GM21825 (cell line): ENCODE measurements around the gene ANKRD27.
"Not testable (repeated sequence)": the region's sequence is repeated elsewhere in the genome, so short reads cannot be mapped to it uniquely, and the experiment has no call there.

Experiments used
- ATAC-seq: cut with Tn5 transposase; IDR thresholded peaks from one replicate; pipeline ENCODE4 v1.9.1; 2021; ENCODE audit warnings: mild to moderate bottlenecking, moderate library complexity; ENCODE audit not compliant: unreplicated experiment

Gene ANKRD27

DNA sequence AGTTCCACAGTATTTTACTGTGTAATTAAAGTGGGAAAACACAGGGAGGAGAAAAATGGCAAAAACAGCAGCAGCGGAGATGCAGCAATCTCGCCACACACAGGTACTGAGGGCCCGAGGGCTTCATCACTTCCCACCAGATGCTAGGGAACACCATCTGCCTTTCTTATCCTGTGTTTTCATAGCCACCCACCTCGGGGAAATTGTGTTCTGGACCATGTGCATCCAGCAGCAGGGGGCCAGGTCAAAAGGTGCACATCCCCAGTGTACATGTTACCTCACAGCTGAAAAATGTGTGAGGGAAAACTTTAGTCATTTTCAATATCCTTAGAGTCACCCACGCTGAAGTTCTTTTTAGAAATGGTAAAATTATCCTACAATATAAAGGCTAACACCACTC lies 63.8 kb downstream of the ANKRD27 start:
- ATAC-seq: no peak

DNA sequence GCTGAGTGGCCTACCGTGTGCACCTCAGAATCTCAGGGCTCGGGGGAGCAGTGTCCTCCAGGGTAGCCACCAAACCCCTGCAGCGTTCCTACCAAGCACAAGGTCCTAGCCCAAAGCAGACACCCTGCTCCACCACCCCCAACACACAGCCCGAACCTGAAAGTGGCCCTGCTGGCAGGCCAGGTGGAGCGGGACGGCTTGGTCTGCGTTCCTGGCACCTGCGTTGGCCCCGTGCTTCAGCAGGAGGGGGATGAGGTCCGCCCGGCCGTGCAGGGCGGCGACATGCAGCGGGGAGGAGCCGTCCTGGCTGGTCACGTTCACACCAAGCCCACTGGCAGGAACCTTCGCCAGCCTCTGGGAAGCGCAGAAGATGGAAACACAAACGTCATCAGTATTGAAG lies 67.5 kb downstream of the ANKRD27 start:
- ATAC-seq: no peak

DNA sequence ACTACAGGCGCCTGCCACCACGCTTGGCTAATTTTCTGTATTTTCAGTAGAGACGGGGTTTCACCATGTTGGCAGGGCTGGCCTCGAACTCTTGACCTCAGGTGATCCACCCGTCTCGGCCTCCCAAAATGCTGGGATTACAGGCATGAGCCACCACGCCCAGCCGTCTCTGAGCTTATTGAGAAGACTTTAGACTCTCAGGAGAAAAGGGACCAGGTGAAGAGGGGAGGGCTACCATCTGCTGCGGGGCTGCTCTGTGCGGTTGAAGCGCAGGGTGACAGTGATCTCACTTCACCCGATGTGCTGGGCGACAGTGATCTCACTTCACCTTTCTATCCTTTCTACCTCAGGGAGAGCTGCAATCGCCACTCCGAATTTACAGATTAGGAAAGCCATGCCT lies 68.7 kb downstream of the ANKRD27 start:
- no peak for ATAC-seq

DNA sequence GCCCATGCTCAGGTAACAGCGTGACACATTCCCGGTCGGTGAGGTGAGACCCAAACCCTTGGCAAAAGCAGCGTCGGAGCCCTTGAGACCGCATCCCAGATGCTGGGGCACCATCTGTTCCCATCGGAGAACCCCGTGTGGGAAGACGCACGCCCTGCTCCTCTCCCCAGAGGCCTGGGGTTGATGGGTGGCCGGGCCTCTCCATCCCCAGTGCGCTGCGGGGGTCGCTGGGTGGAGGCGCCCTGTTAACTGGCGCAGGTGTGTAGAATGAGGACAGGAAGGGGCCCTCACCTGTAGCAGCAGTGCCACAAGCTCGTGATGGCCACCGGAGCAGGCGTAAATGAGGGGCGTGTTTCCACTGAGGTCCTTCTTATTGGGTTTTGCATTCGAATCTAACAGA lies 69.4 kb downstream of the ANKRD27 start:
- no peak for ATAC-seq

DNA sequence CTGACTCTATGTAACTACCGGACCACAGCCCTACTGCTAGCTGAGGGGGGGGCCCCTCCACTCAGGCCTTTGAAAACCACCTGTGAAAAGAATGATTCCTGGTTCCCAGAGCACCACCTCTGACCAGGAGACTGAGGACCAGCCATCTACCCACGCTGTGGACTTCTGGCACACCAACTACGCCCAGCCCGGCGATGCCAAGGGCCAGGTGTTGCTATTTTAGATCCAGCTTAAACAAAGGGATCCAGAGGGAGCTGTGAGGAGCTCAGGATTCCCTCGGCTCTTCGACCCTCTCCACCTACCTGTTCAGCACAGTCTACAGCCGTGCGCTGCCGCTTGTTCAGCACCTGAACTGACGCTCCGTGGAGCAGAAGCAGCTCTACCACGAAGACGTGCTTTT lies 71.0 kb downstream of the ANKRD27 start:
- no peak for ATAC-seq

DNA sequence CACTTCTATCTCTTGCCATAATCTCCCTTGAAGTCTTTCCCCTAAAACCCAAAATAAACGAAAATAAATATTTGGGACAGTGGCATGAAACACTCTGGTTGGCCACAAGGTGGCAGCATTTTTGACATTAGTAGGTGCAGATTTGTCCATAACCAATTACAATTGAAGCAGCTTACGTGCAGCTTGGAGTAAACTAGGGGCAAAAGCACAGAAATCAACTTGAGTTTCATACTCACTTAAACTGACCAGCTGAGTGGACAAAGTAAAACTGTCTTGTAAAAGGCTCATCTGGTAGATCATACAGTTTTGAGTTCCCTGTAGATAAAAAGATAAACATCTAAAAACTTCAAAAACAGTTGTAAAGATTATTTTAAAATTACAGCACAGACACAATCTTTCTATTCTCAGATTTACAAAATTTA lies 75.2 kb downstream of the ANKRD27 start:
- ATAC-seq: no peak

DNA sequence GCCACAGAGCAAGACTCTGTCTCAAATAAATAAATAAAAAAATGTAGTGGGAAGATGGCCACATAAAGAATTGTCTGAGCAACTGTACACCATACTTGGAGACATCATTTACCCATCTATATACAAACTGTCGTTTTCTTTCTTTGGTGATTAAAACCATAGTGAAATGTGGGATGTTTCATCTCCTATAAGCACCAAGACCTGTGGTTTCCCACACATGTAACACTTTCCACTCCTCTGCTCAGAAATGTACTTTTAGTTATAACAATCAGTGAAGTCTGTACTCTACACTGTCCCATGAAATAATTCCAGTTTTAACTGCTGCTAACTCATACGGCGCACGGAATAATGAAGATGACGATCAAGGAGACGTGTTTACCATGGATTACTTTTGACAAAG lies 75.7 kb downstream of the ANKRD27 start:
- ATAC-seq: no peak

DNA sequence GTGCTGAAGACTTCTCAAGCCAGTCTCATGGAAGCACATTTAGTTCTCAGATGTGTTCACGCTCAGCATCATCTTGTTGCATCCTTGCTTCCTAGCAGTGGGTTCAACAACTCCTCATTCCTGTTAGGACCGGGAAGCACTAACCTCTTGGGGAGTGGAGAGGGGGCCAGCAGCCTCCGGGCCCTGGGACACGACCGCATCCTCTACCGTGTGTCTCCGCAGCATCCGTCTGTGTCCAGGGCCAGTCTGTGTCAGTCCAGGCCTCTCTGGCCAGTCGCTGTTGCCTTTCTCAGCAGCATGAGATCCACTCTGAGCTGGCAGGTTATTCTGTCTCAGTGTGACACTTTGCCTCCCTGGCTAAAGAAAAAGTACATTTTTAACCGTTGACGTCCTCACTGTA lies 77.0 kb downstream of the ANKRD27 start:
- ATAC-seq: no peak

DNA sequence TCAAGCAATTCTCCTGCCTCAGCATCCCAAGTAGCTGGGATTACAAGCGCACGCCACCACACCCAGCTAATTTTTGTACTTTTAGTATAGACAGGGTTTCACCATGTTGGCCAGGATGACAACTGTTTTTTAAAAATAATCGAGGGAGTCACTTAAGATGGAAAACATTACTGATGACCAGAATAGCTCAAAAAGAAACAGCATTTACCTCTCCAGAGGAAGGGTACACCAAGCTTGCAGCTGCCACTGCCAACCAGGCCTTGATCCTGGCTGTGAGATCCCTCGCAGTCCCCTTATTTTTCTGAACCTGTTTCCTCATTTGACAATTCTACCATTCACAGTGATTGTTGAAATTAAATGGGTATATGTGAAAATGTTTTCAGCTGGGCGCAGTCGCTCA lies 79.5 kb downstream of the ANKRD27 start:
- ATAC-seq: no peak

DNA sequence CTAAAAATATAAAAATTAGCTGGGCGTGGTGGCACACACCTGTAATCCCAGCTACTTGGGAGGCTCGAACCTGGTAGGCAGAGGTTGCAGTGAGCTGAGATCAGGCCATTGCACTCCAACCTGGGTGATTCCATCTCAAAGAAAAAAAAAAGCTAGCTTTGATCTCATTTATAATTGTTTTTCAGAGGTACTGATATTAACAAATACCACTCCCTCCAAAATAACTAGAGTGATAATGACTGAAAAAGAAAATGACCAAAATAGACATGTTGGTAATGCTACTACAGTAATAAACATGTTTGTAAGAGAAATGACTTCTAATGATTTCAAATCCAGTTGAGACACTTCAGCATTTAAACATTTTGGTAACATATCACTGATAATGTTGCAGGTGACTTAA lies 81.0 kb downstream of the ANKRD27 start:
- no peak for ATAC-seq

DNA sequence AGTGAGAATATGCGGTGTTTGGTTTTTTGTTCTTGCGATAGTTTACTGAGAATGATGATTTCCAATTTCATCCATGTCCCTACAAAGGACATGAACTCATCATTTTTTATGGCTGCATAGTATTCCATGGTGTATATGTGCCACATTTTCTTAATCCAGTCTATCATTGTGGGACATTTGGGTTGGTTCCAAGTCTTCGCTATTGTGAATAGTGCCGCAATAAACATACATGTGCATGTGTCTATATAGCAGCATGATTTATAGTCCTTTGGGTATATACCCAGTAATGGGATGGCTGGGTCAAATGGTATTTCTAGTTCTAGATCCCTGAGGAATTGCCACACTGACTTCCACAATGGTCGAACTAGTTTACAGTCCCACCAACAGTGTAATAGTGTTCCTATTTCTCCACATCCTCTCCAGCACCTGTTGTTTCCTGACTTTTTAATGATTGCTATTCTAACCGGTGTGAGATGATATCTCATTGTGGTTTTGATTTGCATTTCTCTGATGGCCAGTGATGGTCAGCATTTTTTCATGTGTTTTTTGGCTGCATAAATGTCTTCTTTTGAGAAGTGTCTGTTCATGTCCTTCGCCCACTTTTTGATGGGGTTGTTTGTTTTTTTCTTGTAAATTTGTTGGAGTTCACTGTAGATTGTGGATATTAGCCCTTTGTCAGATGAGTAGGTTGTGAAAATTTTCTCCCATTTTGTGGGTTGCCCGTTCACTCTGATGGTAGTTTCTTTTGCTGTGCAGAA lies 87.1 kb downstream of the ANKRD27 start:
- not testable (repeated sequence) for ATAC-seq

DNA sequence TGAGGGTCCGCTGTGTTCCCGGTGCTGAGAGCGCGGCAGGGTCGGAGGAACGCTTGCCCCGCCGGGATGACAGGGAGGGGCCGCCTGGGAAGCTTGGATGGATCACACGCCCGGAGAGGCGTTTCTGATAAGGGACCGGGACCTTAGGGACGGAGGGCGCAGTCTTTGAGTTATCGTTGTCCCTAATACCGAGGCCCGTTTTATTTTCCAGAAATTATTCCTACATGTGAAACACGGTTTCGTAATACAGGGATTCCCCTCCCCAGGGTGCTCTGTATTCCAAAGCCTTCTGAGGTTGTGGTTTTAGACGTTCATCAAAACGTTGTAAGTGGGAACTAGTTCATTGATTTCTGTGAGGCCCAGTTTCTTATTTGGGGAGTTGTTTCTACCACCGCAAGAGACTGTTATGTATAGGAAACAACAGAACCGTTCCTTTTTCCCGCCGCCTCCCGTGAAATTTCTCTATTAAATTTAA lies 93.2 kb downstream of the ANKRD27 start:
- ATAC-seq: peak; percentile 11

DNA sequence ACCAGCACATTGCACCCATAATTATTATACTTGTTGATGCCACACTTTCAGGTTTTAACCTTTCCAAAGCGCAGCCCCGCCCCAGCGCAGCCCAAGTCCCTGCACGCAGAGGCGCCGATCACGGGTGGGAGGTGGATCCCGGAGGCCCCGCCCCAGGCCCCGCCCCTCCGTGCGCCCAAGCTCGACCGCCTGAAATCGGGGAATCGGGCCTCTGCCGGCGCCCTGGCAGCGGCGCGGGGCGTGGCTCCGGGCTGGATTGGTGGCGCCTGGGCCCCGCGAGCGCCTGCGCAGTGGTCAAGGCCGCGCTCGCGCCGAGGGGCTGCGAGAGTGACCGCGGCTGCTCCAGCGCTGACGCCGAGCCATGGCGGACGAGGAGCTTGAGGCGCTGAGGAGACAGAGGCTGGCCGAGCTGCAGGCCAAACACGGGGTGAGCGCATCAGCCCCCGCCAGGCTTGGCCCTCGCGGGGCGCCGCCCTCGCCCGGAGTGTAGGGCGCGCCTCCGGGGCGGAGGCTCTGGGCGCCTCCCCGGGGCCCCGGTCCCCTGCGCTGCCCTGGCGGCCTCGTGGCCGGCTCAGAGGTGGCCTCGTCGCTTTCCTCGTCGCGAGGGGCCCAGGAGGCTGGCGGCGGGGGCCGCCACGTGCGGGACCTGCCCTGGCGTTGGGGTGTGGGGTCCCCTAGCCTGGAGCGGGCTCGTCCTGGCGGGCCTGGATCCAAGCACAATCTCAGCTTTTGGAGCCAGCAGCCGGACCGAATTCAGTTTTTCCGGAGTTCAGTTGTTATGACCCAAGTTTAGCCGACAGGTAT lies 93.9 kb downstream of the ANKRD27 start, which contains the start of gene PDCD5:
TSS of gene PDCD5 (plus strand) at position 290 of the 804 bp plus-strand sequence. CDS start at position 362, 72 bp downstream.
- peak; percentile 85 for ATAC-seq

DNA sequence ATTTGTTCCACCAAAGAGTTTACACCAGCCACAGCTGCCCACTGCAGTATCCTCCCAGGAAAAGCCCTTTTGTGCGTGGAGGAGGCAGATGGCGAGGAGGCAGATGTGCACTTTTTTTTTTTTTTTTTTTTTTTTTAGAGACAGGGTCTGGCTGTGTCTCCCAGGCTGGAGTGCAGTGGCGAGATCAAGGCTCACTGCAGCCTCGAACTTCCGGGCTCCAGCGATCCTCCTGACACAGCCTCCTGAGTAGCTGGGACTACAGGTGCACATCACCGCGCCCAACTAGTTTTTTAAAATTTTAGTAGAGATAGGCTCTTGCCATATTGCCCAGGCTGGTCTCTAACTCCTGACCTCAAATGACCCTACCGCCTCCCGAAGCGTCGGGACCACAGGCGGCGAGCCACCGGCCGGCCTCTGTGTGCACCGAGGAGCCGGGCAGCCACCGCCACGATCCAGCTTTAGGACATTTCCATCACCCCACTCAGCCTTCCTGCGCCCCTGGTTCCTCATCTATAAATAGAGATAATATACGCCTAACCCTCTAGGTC lies 94.6 kb downstream of the ANKRD27 start:
- peak; percentile 25 for ATAC-seq

DNA sequence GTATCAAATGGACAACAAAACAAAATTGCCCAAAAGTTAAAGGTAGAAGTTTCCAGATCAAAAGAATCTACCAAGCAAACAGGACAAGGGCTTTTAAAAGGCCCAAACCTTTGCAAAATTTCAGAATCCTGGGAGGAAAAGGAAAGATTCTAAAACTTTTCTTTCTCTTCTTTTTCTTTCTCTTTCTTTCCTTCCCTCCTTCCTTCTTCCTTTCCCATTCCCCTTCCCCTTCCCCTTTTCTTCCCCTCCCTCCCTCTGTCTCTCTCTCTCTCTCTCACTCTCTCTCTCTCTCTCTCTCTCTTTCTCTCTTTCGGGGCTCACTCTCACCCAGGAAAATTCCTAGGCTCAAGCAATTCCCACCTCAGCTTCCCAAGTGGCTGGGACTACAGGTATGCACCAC lies 98.2 kb downstream of the ANKRD27 start:
- ATAC-seq: no peak

DNA sequence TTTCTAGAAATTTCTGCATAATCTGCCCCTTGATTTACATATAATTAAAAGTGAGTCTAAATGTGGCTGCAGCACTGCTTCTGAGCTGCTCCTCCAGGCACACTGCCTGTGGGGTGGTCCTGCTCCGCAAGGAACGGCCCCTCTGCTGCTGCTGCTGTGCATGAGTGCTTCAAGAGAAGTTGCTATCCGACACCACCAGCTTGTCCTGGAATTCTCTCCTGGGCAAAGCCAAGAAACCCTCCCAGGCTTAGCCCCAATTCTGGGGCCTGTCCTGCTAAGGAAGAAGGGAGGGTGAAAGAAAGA lies 101.5 kb downstream of the ANKRD27 start:
- ATAC-seq: no peak

DNA sequence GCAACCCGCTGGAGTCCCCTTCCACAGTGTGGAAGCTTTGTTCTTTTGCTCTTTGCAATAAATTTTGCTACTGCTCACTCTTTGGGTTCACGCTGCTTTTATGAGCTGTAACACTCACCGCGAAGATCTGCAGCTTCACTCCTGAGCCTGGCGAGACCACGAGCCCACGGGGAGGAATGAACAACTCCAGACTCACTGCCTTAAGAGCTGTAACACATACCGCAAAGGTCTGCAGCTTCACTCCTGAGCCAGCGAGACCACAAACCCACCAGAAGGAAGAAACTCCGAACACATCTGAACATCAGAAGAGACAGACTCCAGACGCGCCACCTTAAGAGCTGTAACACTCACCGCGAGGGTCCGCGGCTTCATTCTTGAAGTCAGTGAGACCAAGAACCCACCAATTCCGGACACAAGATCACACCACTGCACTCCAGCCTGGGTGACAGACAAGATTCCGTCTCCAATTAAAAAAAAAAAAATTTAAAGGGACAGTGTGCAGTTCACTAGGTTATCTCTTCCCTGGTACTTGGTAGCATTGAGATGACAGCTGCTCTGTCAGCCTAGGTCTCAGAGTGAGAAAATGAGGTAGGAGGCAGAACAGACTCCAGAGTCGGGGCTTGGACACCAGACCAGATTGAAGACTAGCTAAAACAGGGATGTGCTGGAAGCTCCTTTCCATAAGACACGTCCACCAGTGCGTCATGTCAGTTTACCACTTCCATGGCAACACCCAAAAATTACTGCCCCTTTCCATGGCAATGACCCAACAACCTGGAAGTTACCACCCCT lies 102.1 kb downstream of the ANKRD27 start:
- not testable (repeated sequence) for ATAC-seq

DNA sequence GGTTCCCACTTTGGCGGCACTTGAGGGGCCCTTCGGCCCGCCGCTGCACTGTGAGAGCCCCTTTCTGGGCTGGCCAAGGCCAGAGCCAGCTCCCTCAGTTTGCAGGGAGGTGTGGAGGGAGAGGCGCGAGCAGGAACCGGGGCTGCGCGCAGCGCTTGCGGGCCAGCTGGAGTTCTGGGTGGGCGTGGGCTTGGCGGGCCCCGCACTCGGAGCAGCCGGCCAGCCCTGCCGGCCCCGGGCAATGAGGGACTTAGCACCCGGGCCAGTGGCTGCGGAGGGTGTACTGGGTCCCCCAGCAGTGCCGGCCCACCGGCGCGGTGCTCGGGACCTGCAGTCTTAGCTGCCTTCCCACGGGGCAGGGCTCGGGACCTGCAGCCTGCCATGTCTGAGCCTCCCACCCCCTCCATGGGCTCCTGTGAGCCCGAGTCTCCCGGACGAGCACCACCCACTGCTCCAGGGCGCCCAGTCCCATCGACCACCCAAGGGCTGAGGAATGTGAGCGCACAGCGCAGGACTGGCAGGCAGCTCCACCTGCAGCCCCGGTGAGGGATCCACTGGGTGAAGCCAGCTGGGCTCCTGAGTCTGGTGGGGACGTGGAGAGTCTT lies 103.4 kb downstream of the ANKRD27 start:
- not testable (repeated sequence) for ATAC-seq

DNA sequence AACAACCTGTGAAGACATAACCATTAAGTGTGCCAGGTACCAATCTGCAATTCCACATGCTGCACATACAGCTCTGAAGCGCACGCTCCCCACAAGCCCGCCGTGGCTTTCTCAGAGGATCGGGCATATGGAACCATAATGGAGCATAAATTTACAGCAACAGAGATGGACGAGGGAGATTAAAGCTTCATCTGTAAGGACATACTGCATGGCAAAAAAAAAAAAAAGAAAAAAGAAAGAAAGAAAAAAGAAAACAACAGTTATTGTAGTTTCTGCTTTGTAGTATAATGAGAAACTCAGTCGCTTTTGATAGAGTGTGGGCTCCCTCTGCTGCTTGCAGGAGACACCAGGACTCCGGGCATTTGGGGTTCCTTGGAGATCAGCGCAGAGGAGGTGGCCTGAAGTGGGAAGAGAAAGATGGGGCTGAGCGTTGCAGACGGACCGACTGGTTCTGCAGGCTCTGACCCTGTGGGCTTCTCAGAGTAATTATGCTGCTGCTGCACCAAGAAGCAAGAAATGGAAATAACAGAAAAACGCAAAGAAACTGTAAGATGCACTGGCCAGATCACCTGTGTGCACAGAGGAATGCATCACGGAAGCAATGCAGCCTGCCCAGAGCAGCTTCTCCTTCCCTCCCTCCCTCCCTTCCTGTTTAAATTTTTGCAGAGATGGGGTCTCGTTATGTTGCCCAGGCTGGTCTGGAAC lies 104.7 kb downstream of the ANKRD27 start:
- no peak for ATAC-seq

DNA sequence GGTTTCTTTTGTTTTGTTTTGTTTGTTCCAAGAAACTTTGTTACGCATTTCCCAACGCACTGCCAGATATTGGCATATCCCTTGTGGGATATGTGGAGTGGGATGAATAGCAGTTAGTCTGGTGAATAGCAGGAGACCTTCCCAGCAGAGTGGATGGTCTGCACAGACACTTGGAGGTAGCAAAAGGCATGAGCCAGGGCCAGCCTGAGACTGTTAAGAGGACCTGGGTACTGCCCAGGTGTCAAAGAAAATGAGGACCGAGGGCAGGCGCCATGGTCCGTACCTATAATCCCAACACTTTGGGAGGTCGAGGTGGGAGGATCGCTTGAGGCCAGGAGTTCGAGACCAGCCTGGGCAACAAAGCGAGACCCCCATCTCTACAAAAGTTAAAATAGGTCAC lies 107.5 kb downstream of the ANKRD27 start:
- no peak for ATAC-seq
